Hematopoietic multipotent progenitor cell treated with erythropoietin and hydrocortisone succinate and interleukin-3 and kit ligand, for 4 days (in vitro differentiated cells): Measurements from ENCODE around the gene LYSMD3.

ENCODE experiments used
- DNase-seq: peaks from one replicate; pipeline ENCODE4 v3.0.0-alpha.2; 2015

LYSMD3 gene

GRCh38 chr5:90529194-90529938 lies at the start of gene LYSMD3:
Gene LYSMD3 (minus strand): TSS chr5:90529584. CDS start chr5:90525289, 4,295 bp downstream.
- DNase-seq: peak; percentile 99

- DNase-seq: peak; percentile 50
Observed at GRCh38 chr5:90576566-90576965, 47.2 kb upstream of the LYSMD3 start.

- DNase-seq: no peak
Observed at GRCh38 chr5:90575712-90576111, 46.3 kb upstream of the LYSMD3 start.

DNA sequence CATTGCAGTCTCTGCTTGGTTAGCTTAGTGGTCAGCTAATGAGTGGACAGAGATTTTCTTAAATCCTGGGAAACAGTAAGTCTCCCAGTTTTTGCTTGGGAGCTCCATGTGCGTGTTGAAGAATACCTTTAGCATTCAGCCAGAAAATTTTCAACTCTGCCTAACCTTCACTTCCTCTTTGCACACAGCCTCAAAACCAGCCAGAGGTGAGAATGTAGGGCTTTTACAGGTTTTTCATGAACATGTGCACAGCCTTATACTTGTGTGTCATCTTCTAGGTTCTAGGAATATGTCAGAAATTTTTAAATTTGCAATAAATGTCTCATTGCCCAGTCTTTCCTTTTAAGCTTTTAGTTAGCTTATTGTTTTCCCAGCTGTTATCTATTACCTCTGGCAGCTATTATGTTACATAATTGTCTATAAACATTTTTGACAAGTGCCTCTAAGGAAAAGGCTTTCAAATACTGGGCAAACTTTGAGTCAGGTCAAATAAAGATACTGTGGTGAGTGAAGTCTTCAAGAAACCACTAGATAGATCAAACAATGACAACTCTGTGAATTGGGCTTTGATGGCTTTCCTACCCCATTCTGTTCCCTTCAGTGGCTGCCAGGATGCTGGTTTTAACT lies 41.9 kb upstream of the LYSMD3 start:
- DNase-seq: no peak

- no peak for DNase-seq
Observed at GRCh38 chr5:90570034-90570433, 40.6 kb upstream of the LYSMD3 start.

DNA sequence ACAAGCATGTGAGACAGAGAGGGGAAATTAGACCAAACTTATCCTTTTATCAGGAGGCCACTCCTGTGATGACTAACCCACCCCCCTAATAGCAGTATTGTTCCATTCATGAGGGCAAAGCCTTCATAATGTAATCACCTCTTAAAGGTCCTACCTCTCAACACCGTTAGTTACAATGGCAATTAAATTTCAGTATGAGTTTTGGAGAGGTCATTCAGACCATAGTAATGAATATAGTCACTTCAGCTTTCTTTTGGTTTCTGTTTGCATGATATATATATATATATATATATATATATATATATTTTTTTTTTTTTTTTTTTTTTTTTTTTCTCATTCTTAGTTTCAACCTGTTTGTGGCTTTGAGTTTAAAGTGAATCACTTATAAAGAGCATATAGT lies 39.7 kb upstream of the LYSMD3 start:
- no peak for DNase-seq

GRCh38 chr5:90565491-90565890 lies 36.1 kb upstream of the LYSMD3 start:
- no peak for DNase-seq

GRCh38 chr5:90563108-90563507 lies 33.7 kb upstream of the LYSMD3 start:
- DNase-seq: no peak

DNA sequence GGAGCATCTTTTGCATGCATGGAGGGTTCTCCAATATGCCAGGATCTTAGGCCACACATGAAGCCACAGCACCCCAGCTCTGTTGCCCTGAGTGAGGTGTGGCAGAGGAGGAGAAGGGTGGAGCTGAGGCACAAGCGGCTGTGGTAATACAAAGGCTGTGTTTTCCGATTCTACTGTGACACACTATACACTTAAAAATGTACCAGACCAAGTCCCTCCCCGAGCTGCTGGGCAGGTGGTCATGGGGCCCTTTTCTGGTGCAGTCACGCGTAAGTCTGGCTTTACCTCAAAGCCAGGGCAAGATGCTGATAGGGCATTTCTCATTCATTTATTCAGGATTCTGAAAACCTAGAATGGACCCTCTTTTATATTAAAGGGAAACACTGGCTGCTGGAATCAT lies 33.0 kb upstream of the LYSMD3 start:
- no peak for DNase-seq

DNA sequence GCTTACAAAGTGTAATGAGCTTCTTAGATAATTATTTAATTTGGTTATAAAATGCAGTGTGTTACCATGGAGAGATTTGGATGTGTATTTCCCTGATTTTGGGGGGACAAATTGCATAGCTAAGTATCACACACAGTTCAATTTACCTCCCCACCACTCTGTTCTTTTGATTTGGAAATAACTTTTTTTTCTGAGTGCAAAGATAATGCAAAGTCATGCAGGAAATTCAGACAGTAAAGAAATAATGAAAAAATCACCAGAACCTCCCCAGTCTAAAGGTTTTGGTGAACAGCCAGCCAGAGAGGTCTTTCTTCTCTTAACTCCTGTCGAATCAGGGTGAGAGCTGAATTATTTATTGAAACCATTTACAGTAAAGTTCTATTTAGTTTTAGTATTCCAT lies 32.4 kb upstream of the LYSMD3 start:
- no peak for DNase-seq

- no peak for DNase-seq
Observed at GRCh38 chr5:90560771-90561170, 31.4 kb upstream of the LYSMD3 start.

DNA sequence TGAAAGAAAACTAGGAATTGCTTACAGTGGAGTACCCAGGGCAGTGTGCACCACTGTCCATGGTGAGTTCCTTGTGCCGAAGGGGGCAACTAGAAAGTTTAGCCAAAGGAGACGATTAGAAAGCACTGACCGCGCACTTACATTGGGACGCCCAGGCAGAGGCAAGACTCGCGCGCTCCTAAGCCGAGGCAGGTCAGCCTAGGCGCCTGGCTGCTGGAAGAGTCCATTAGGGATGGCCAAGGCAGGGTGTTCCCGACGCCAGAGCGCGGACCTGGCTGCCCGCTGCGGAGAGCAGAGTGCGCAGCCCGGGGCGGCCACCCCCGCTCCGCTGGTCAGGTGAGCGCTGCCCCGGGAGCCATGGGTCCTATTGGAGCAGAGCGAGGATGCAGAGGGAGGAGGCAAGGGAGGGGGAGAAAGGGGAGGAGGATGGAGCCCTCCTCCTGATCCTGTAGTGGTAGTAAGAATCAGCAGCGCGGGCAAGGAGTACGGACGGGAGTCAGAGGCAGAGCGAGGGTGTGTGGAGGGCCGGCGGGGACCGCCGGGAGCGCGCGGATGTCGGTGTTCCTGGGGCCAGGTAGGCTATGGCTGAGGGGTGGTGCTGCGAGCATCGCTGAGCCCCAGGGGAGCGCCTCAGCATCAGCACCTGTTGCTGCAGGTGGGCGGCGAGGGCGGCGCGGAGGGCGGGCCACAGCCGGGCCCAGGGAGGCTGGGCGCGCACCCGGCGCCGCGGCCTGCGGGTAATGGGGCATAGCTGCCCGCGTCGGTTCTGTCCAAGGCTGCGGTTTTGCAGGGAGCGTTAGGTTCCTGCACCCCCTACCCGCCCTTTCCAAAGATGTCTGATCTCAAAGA lies 29.2 kb upstream of the LYSMD3 start, which contains the start of gene ADGRV1:
TSS of gene ADGRV1 (plus strand) at position 454 of the 849 bp plus-strand sequence. CDS start at position 553, 99 bp downstream.
- peak; percentile 49 for DNase-seq

- no peak for DNase-seq
Observed at GRCh38 chr5:90557871-90558270, 28.5 kb upstream of the LYSMD3 start.

- DNase-seq: no peak
Observed at GRCh38 chr5:90557391-90557790, 28.0 kb upstream of the LYSMD3 start.

- no peak for DNase-seq
Observed at GRCh38 chr5:90555666-90556065, 26.3 kb upstream of the LYSMD3 start.

GRCh38 chr5:90554358-90555006 lies 25.1 kb upstream of the LYSMD3 start:
- no peak for DNase-seq

DNA sequence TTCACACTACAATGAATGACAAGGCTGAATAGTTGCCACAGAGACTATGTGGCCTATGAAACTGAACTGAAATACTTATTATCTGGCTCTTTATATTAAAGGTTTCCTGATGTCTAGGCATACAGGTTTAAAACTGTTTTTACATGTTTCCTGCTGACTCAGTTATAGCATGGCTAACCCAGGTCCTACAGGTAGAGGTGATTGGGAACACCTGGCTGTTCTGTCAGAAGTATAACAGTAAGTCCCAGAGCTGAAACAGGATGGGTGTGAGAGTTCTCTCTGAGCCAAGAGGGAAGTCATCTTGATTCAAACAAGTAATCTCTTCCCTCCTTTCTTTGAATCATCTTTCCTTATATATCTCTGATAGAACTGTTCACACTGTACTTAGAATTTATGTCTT lies 24.3 kb upstream of the LYSMD3 start:
- DNase-seq: no peak

- no peak for DNase-seq
Observed at GRCh38 chr5:90551376-90551775, 22.0 kb upstream of the LYSMD3 start.

GRCh38 chr5:90550963-90551362 lies 21.6 kb upstream of the LYSMD3 start:
- DNase-seq: no peak

- DNase-seq: peak; percentile 83
Observed at GRCh38 chr5:90549729-90550275, 20.4 kb upstream of the LYSMD3 start.

DNA sequence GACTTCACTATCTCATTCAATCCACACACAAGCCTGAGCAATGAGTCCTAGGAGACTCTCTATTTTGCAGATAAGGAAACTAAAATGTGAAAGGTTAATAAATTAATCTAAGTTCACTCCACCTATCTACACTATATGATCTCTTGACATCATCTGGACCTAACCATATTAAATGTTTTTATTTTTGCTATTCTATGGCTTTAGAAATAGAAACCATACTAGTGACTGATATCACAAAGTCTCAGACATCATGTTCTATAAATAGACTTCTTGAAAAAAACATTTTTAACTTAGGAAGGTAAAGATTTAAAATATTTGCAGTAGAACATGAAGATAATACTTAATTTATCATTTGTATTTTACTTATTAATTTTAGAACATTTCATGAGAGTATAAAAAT lies 19.8 kb upstream of the LYSMD3 start:
- no peak for DNase-seq

- no peak for DNase-seq
Observed at GRCh38 chr5:90548069-90548593, 18.7 kb upstream of the LYSMD3 start.
